AG08396 (cell line): ENCODE results near the gene PCNX2.
"Not testable (repeated sequence)": the region's sequence is repeated elsewhere in the genome, so short reads cannot be mapped to it uniquely, and the experiment has no call there.

Experiments
- DNase-seq: peaks from one replicate; pipeline ENCODE4 v3.0.0; 2012; ENCODE audit warnings: low spot score, mixed read lengths

PCNX2 gene

GRCh38 chr1:233151861-233152260 is 143.7 kb downstream of the PCNX2 start:
- DNase-seq = no peak

GRCh38 chr1:233144434-233144833 is 151.1 kb downstream of the PCNX2 start:
- no peak for DNase-seq

- no peak for DNase-seq
These were observed 152.3 kb downstream of the PCNX2 start for GRCh38 chr1:233143241-233143640.

GRCh38 chr1:233140974-233141373 is 154.6 kb downstream of the PCNX2 start:
- no peak for DNase-seq

GRCh38 chr1:233140499-233140898 is 155.0 kb downstream of the PCNX2 start:
- no peak for DNase-seq

- no peak for DNase-seq
These were observed 156.5 kb downstream of the PCNX2 start for GRCh38 chr1:233138788-233139585.

GRCh38 chr1:233135833-233136232 is 159.7 kb downstream of the PCNX2 start:
- no peak for DNase-seq

- DNase-seq = no peak
These were observed 163.1 kb downstream of the PCNX2 start for GRCh38 chr1:233132445-233132844.

- not testable (repeated sequence) for DNase-seq
These were observed 166.5 kb downstream of the PCNX2 start for GRCh38 chr1:233129031-233129430.

- DNase-seq = no peak
These were observed 168.4 kb downstream of the PCNX2 start for GRCh38 chr1:233127157-233127556.

GRCh38 chr1:233122779-233123178 is 172.7 kb downstream of the PCNX2 start:
- DNase-seq = no peak

GRCh38 chr1:233121947-233122559 is 173.5 kb downstream of the PCNX2 start:
- no peak for DNase-seq

- no peak for DNase-seq
These were observed 180.7 kb downstream of the PCNX2 start for GRCh38 chr1:233114860-233115259.

GRCh38 chr1:233114159-233114558 is 181.4 kb downstream of the PCNX2 start:
- no peak for DNase-seq

- DNase-seq = peak; percentile 84
These were observed 182.3 kb downstream of the PCNX2 start for GRCh38 chr1:233113009-233113879.

GRCh38 chr1:233112186-233113008 is 183.1 kb downstream of the PCNX2 start:
- no peak for DNase-seq

GRCh38 chr1:233111731-233112130 is 183.8 kb downstream of the PCNX2 start:
- no peak for DNase-seq

- no peak for DNase-seq
These were observed 186.4 kb downstream of the PCNX2 start for GRCh38 chr1:233109096-233109495.

- not testable (repeated sequence) for DNase-seq
These were observed 187.8 kb downstream of the PCNX2 start for GRCh38 chr1:233107716-233108130.

GRCh38 chr1:233107130-233107660 is 188.3 kb downstream of the PCNX2 start:
- DNase-seq = no peak

GRCh38 chr1:233105225-233105624 is 190.3 kb downstream of the PCNX2 start:
- DNase-seq = no peak
